Activated CD4-positive, alpha-beta T cell treated with anti-CD3 and anti-CD28 coated beads, Interleukin-2, amount 10 ng/mL, durations not matched to agents 7 days and 5 days (primary cell): ENCODE data around the gene LRIT2. TPM values are rescaled to one million over a fixed set of nuclear protein-coding genes. Genes with fewer than 3 reads are reported as not detected.
A peak's percentile ranks its signal among the peaks of the same experiment; 100 is the strongest.

Source experiments
- CTCF ChIA-PET: fragments of 350-600 bp; sonication (Branson Sonifier 250); formaldehyde crosslinking; loops from one replicate; lab custom pipeline; 2021; ENCODE audit warnings: antibody characterized with exemption; lab: Charles Lee
- POLR2A ChIA-PET: fragments of 350-600 bp; sonication (Branson Sonifier 250); formaldehyde crosslinking; loops from one replicate; lab custom pipeline; 2021; ENCODE audit warnings: antibody characterized with exemption; lab: Charles Lee
- DNase-seq: peaks from one replicate; pipeline ENCODE4 v3.0.0-alpha.2; 2020
- H3K27ac Mint-ChIP-seq: one replicate; pipeline ENCODE4 v1.8.0; 2021; ENCODE audit warnings: mild to moderate bottlenecking, moderate library complexity, mixed read lengths
- H3K27me3 Mint-ChIP-seq: one replicate; pipeline ENCODE4 v1.8.0; 2021; ENCODE audit warnings: mixed read lengths
- H3K36me3 Mint-ChIP-seq: one replicate; pipeline ENCODE4 v1.8.0; 2021; ENCODE audit warnings: low read depth, mixed read lengths
- H3K4me1 Mint-ChIP-seq: one replicate; pipeline ENCODE4 v1.8.0; 2021; ENCODE audit warnings: mixed read lengths
- H3K4me3 Mint-ChIP-seq: one replicate; pipeline ENCODE4 v1.8.0; 2021; ENCODE audit warnings: mild to moderate bottlenecking, moderate library complexity, mixed read lengths
- H3K9me3 Mint-ChIP-seq: one replicate; pipeline ENCODE4 v1.8.0; 2021; ENCODE audit warnings: mixed read lengths
- total RNA-seq, 2 experiments: library from RNA; stranded (reverse); gene quantifications; one replicate each; pipeline ENCODE4 v1.2.3, GENCODE V29; 2021

Gene LRIT2, protein sequence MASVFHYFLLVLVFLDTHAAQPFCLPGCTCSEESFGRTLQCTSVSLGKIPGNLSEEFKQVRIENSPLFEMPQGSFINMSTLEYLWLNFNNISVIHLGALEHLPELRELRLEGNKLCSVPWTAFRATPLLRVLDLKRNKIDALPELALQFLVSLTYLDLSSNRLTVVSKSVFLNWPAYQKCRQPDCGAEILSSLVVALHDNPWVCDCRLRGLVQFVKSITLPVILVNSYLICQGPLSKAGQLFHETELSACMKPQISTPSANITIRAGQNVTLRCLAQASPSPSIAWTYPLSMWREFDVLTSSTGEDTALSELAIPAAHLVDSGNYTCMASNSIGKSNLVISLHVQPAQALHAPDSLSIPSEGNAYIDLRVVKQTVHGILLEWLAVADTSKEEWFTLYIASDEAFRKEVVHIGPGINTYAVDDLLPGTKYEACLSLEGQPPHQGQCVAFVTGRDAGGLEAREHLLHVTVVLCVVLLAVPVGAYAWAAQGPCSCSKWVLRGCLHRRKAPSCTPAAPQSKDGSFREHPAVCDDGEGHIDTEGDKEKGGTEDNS
- total RNA-seq, result not detected

DNA sequence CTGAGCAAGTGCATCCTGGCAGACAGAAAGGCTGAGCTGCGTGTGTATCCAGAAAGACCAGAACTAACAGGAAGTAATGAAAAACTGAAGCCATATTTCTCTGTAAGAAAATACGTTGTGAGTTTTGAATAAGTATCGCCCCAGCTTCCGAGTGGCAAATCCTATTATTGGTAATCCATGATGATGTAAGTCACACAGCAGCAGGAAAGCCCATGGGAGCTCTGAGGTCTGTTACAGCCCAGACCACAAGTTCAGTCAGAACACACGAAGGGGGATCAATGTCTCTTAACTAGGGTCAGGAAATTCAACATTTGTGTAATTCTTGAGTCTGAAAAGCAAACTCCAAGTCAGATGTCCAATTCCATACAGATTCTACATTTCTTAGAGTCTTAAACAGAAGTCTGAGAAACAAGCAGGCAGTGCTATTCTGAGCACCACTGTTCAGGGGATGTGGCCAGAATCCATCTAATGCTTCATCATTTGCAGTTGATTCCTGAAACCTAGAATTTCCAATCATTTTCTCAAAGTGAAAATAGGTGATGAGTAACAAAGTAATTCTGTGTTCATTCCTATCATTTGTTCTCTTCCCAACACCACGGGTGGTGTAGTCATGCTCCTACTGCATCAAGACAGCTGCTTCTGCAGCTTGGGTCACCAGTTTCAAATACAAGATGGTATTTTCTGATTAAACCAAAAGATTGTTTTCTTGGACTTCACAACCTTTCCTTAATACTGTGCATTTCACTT is at the start of gene LRIT2:
Gene LRIT2, minus strand, starts transcription at position 118 of the 747 bp plus-strand sequence. Its CDS starts 24 bp downstream, at position 94.
- Mint-ChIP-seq H3K27me3 (peaks cover 24% of the 10 kb centered on the region), H3K4me3 (no peak within 1 kb of the TSS), H3K4me1 (no peaks in the 10 kb centered on the region), H3K27ac (no peak within 1 kb of the TSS), H3K9me3 (no peaks in the 10 kb centered on the region), H3K36me3 (no peaks in the 10 kb centered on the region)
- no peak for DNase-seq
- CTCF ChIA-PET, result interaction anchor here (2.4 kb wide), 1 partner anchor 11 kb away, joined by 6 read pairs; no protein-coding TSS in a partner anchor
- POLR2A ChIA-PET, result no interaction called here

DNA sequence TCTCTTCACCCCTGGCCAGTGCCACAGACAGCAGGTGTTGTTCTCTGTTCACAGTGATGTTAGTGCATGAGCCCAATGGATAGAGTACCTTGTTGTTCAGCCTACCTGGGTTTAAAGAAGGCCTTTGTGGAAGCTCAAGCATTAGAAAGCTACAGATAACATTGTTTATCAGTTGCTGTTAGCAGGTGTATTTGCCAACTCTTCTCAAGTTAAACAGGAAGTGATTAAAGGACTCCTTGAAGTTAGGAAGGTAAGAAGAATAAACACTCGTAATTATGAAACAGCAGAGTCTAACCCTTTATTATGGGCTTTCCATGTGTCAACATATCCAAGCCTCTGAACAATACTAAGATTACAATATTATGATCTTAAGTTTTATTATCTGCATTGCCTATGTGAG is 45.4 kb upstream of the LRIT2 start:
- no peaks in the 10 kb centered on the region for H3K36me3 Mint-ChIP-seq
- DNase-seq, result no peak
- no peak overlapping the region for H3K27ac Mint-ChIP-seq
- ChIA-PET CTCF (no interaction called here), POLR2A (no interaction called here)
- H3K27me3 Mint-ChIP-seq, result peaks cover 5% of the 10 kb centered on the region
- no peak overlapping the region for H3K4me3 Mint-ChIP-seq
- peaks cover 22% of the 10 kb centered on the region for H3K4me1 Mint-ChIP-seq
- H3K9me3 Mint-ChIP-seq, result no peaks in the 10 kb centered on the region

- peaks cover 5% of the 10 kb centered on the region for H3K27me3 Mint-ChIP-seq
- H3K27ac Mint-ChIP-seq, result no peak overlapping the region
- CTCF ChIA-PET, result interaction anchor here (1.5 kb wide), 1 partner anchor 267 kb away, joined by 4 read pairs; no protein-coding TSS in a partner anchor
- peaks cover 22% of the 10 kb centered on the region for H3K4me1 Mint-ChIP-seq
- POLR2A ChIA-PET, result no interaction called here
- H3K36me3 Mint-ChIP-seq, result no peaks in the 10 kb centered on the region
- no peak for DNase-seq
- H3K4me3 Mint-ChIP-seq, result no peak overlapping the region
- H3K9me3 Mint-ChIP-seq, result no peaks in the 10 kb centered on the region
These were observed 44.4 kb upstream of the LRIT2 start for GRCh38 chr10:84269773-84270172.

- Mint-ChIP-seq H3K27me3 (peaks cover 8% of the 10 kb centered on the region), H3K4me3 (no peak overlapping the region), H3K4me1 (peaks cover 26% of the 10 kb centered on the region), H3K27ac (no peak overlapping the region), H3K36me3 (no peaks in the 10 kb centered on the region), H3K9me3 (no peaks in the 10 kb centered on the region)
- no peak for DNase-seq
- ChIA-PET POLR2A (no interaction called here), CTCF (interaction anchor here (1.5 kb wide), 1 partner anchor 268 kb away, joined by 4 read pairs; no protein-coding TSS in a partner anchor)
These were observed 43.8 kb upstream of the LRIT2 start for GRCh38 chr10:84269162-84269561.

DNA sequence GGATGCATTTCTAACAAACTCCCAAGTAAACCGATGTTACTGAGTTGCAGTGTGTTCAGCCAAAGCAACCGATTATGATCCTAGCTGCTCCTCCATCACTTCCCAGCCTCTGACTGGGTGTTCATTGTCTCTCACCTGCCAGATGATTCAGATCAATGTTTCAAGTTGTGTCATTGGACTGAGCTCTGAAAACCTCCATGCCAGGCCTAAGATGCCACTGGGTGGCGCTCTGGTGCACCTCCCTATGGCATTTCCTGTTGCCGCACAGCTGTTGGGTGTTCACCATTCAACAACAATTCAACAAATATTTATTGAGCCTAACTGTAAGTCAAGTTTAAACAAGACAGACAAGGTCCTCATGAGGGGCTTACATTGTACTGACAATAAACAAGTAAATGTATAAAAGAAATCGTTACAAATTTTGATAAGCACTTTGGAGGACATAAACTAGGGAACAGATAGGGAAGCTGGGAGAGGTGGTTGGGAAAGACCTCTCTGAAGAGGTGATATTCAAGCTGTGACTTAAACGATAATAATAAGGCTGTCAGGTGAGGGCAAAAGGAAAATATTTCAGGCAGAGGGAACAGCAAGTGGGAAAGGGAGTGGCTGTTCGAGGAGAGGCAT is 42.3 kb upstream of the LRIT2 start:
- Mint-ChIP-seq H3K36me3 (no peaks in the 10 kb centered on the region), H3K4me1 (peaks cover 26% of the 10 kb centered on the region), H3K27ac (peak overlapping the region; percentile 55), H3K4me3 (no peak overlapping the region), H3K27me3 (peaks cover 16% of the 10 kb centered on the region), H3K9me3 (no peaks in the 10 kb centered on the region)
- ChIA-PET CTCF (interaction anchor here (0.6 to 2.8 kb wide), 33 partner anchors 8 to 283 kb away, joined by 3 to 21 read pairs (median 4); partner anchors contain the start of gene CCSER2), POLR2A (interaction anchor here (0.6 to 0.9 kb wide), 2 partner anchors 61 to 270 kb away, joined by 3 read pairs; no protein-coding TSS in a partner anchor)
- DNase-seq, result peak; percentile 81

DNA sequence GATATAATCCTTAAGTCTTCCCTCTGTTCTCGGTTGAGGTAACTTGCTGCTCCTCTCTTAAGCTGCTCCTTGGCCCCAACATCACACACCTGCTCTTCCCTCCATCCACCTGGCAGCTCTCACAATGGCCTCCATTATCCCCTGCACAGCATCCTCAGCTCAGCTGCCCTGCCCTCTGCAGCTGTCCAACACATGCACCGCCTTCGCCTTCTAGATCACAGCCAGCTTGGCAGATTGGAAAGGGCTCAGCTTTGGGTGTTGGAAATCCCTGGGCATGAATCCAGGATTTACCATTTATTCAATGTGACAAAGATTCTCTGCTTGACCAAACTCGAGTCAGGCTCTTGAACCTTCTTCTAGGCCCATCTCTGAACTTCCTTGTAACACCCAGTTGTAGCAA is 40.1 kb upstream of the LRIT2 start:
- Mint-ChIP-seq H3K36me3 (no peaks in the 10 kb centered on the region), H3K27ac (no peak overlapping the region), H3K4me1 (peaks cover 20% of the 10 kb centered on the region), H3K27me3 (peaks cover 16% of the 10 kb centered on the region), H3K9me3 (no peaks in the 10 kb centered on the region), H3K4me3 (no peak overlapping the region)
- POLR2A ChIA-PET, result no interaction called here
- DNase-seq, result no peak
- CTCF ChIA-PET, result interaction anchor here (2.1 to 2.5 kb wide), 2 partner anchors 9 to 272 kb away, joined by 9 to 14 read pairs; no protein-coding TSS in a partner anchor

DNA sequence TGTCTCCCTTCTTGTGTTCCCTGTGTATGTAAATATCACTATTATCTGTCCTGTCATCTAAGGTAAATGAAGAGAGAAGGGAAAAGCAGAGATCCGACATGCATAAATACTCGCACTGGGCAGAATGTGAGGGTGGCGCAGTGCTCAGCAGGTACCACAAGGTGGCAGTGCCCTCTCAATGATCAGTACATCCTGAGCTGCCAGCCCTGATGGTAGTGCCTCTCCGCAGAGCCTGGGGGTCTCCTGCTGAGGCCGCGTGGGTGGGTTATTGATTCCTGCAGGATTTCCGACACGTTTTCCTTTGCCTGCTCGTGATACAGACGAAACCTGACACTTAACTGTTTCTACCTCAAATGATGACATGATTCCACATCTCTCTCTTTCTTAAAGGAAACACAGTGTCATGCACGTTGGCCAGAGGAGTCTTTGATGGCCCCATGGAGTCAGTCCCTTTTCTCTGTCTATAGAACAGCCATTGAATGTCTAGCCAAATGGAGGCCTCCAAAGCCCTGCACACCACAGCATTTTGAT is 39.3 kb upstream of the LRIT2 start:
- no peak overlapping the region for H3K4me3 Mint-ChIP-seq
- H3K27ac Mint-ChIP-seq, result no peak overlapping the region
- peaks cover 19% of the 10 kb centered on the region for H3K4me1 Mint-ChIP-seq
- H3K9me3 Mint-ChIP-seq, result no peaks in the 10 kb centered on the region
- peaks cover 17% of the 10 kb centered on the region for H3K27me3 Mint-ChIP-seq
- ChIA-PET POLR2A (no interaction called here), CTCF (interaction anchor here (0.5 to 2.5 kb wide), 7 partner anchors 10 to 353 kb away, joined by 3 to 14 read pairs (median 3); no protein-coding TSS in a partner anchor)
- peak; percentile 76 for DNase-seq
- no peaks in the 10 kb centered on the region for H3K36me3 Mint-ChIP-seq

DNA sequence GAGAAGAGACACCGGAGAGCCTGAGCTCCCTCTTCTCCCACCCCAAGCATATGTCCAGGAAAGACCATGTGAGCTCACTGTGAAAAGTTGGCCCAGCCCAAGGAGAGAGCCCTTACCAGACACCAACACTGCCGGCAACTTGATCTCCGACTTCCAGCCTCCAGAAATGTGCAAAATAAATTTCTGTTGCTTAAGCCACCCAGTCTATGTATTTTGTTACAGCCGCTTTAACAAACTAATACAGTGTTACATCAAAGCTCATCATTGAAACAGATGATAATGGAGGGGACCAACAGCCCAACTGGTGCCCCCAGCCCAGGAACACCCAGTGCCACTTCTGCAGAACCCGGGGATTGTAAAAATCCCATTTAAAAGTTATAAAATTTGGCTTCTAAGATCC is 38.4 kb upstream of the LRIT2 start:
- POLR2A ChIA-PET, result no interaction called here
- no peaks in the 10 kb centered on the region for H3K36me3 Mint-ChIP-seq
- peaks cover 14% of the 10 kb centered on the region for H3K27me3 Mint-ChIP-seq
- peaks cover 15% of the 10 kb centered on the region for H3K4me1 Mint-ChIP-seq
- no peak overlapping the region for H3K27ac Mint-ChIP-seq
- H3K9me3 Mint-ChIP-seq, result no peaks in the 10 kb centered on the region
- no peak overlapping the region for H3K4me3 Mint-ChIP-seq
- DNase-seq, result no peak
- CTCF ChIA-PET, result interaction anchor here (0.5 to 2.1 kb wide), 5 partner anchors 11 to 354 kb away, joined by 3 to 11 read pairs (median 3); no protein-coding TSS in a partner anchor

DNA sequence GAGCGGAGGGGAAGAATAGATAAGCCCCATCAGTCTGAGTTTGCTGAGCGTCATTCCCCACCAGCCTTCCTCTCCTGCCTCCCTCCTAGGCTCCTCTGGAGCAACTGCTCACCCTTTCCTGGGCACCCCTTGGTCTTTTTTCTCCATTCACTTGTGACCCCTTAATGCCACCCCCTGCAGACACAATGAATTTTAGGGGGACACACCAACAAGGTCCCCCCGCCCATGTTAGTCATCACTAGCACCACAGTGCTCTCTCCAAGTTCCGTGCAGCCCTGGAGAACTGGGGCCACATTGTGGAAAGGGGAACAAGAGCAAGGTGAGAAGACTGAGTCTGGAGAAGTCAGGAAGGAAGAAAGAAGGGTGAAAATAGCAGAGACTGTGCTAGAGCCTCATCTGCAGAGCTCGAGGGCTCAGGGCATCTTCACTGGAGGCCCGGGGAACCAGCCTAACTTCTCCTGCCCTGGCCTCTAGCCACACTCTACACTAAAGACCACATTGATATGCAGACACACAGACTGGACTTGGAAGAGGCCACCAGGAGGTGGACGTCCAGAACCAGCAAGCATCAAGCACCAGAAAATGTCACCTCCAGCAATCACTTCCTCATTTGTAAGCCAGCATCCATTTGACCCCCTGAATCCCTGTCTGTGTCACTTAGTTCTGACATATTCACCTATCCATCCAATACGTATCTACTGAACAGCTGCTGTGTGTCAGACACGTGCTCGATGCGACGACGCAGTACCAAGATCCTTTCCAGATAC is 37.0 kb upstream of the LRIT2 start:
- POLR2A ChIA-PET, result no interaction called here

DNA sequence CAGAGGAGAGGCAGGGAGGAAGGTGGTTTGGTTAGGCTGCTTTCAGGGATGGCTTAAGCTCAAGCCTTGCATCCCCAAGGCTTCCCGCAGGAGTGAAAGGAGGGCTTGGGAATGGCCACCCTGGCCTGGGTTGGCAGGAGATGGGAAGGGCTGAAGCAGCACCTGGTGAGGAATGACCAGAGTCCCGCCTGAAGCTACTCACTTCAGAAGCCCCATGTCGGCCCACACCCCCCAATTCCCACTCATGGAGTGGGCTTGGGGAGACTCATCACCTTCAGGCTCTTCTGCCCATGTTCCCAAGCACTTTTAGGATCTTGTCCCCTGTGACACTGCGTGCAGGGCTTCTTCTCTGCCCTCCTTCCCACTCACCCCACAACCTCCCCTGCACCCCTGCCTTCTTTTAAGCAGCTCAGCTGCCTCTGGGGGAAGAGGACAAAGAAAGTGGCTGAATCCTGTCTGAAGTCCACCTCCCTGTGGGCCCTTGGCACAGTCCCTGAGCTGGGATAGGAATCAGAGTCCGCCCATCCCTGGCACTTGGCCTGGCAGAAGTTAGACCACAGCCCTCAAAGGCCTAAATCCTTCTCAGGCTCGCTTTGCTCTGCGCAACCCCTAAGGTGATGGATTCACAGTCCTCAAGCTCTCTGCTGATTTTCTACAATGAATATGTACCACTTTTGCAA is 36.0 kb upstream of the LRIT2 start:
- no peak for DNase-seq
- CTCF ChIA-PET, result interaction anchor here (0.9 to 1.6 kb wide), 3 partner anchors 9 to 279 kb away, joined by 3 to 4 read pairs (median 4); no protein-coding TSS in a partner anchor
- no peak overlapping the region for H3K27ac Mint-ChIP-seq
- POLR2A ChIA-PET, result no interaction called here
- H3K4me3 Mint-ChIP-seq, result no peak overlapping the region
- H3K9me3 Mint-ChIP-seq, result no peaks in the 10 kb centered on the region
- no peaks in the 10 kb centered on the region for H3K36me3 Mint-ChIP-seq
- H3K27me3 Mint-ChIP-seq, result peaks cover 16% of the 10 kb centered on the region
- H3K4me1 Mint-ChIP-seq, result peaks cover 4% of the 10 kb centered on the region

More for the DNA sequence above, 37.0 kb upstream of the LRIT2 start:
- peaks cover 5% of the 10 kb centered on the region for H3K4me1 Mint-ChIP-seq
- peaks cover 14% of the 10 kb centered on the region for H3K27me3 Mint-ChIP-seq
- H3K4me3 Mint-ChIP-seq, result no peak overlapping the region
- H3K9me3 Mint-ChIP-seq, result no peaks in the 10 kb centered on the region
- no peaks in the 10 kb centered on the region for H3K36me3 Mint-ChIP-seq
- CTCF ChIA-PET, result interaction anchor here (1.4 to 1.6 kb wide), 2 partner anchors 10 to 278 kb away, joined by 3 to 4 read pairs; no protein-coding TSS in a partner anchor
- no peak overlapping the region for H3K27ac Mint-ChIP-seq
- no peak for DNase-seq
